HG03060 (cell line): ENCODE data around the gene SMIM10L1.

Source experiments
- ATAC-seq: cut with Tn5 transposase; IDR thresholded peaks from one replicate; pipeline ENCODE4 v1.9.1; 2021; ENCODE audit warnings: low read depth, moderate number of reproducible peaks; ENCODE audit not compliant: unreplicated experiment

The SMIM10L1 gene

GRCh38 chr12:11171145-11171968 is at the start of gene SMIM10L1:
Gene SMIM10L1 (plus strand): TSS chr12:11171194. CDS start chr12:11171357, 163 bp downstream.
- ATAC-seq = peak; percentile 75

GRCh38 chr12:11130382-11130781 is 40.6 kb upstream of the SMIM10L1 start:
- ATAC-seq = no peak

GRCh38 chr12:11130999-11131398 is 40.0 kb upstream of the SMIM10L1 start:
- ATAC-seq = no peak

GRCh38 chr12:11133162-11133561 is 37.8 kb upstream of the SMIM10L1 start:
- ATAC-seq = no peak

- ATAC-seq = no peak
Measured at GRCh38 chr12:11133816-11134215, 37.2 kb upstream of the SMIM10L1 start.

GRCh38 chr12:11134305-11134704 is 36.7 kb upstream of the SMIM10L1 start, which contains the start of gene TAS2R30:
Gene TAS2R30 (minus strand): TSS chr12:11134644. CDS start chr12:11134244, 400 bp downstream.
- no peak for ATAC-seq

GRCh38 chr12:11136075-11136474 is 34.9 kb upstream of the SMIM10L1 start:
- ATAC-seq = no peak

- no peak for ATAC-seq
Measured at GRCh38 chr12:11143352-11143751, 27.6 kb upstream of the SMIM10L1 start.

GRCh38 chr12:11144297-11144696 is 26.7 kb upstream of the SMIM10L1 start:
- ATAC-seq = no peak

- no peak for ATAC-seq
Measured at GRCh38 chr12:11147420-11147819, 23.6 kb upstream of the SMIM10L1 start.

- ATAC-seq = no peak
Measured at GRCh38 chr12:11150832-11151231, 20.2 kb upstream of the SMIM10L1 start.

- ATAC-seq = no peak
Measured at GRCh38 chr12:11152725-11153124, 18.3 kb upstream of the SMIM10L1 start.

- ATAC-seq = no peak
Measured at GRCh38 chr12:11154400-11154925, 16.5 kb upstream of the SMIM10L1 start.

GRCh38 chr12:11158885-11159444 is 12.0 kb upstream of the SMIM10L1 start:
- no peak for ATAC-seq

- ATAC-seq = no peak
Measured at GRCh38 chr12:11162502-11162901, 8.5 kb upstream of the SMIM10L1 start.

GRCh38 chr12:11164384-11164783 is 6.6 kb upstream of the SMIM10L1 start:
- no peak for ATAC-seq

GRCh38 chr12:11166300-11166699 is 4.7 kb upstream of the SMIM10L1 start:
- ATAC-seq = no peak

- no peak for ATAC-seq
Measured at GRCh38 chr12:11170810-11171144, 217 bp upstream of the SMIM10L1 start.

- no peak for ATAC-seq
Measured at GRCh38 chr12:11171969-11172675, 1.1 kb downstream of the SMIM10L1 start.

GRCh38 chr12:11174022-11174421 is 3.0 kb downstream of the SMIM10L1 start:
- no peak for ATAC-seq

GRCh38 chr12:11178250-11178649 is 7.3 kb downstream of the SMIM10L1 start:
- no peak for ATAC-seq
